PFSK-1 (cell line): ENCODE data around the gene KCNG2.

Experiments
- FOXP2 ChIP-seq: optimal IDR thresholded peaks from 2 replicates; pipeline ENCODE3; 2011; ENCODE audit warnings: borderline replicate concordance, control low read depth, inconsistent platforms; ENCODE audit not compliant: insufficient read depth; ENCODE audit errors: extremely low read length, extremely low read depth
- POLR2AphosphoS5 ChIP-seq: IDR thresholded peaks from 2 replicates; pipeline ENCODE4 v1.6.1; 2012; ENCODE audit warnings: low read depth, mild to moderate bottlenecking, control low read depth, low read length, moderate library complexity
- REST ChIP-seq, 2 experiments: IDR thresholded peaks; 2 replicates each; pipeline versions ENCODE4 v1.6.1 to v1.8.0; 2011 to 2012; ENCODE audit warnings: low read depth in 2 of 2, low read length in 2 of 2, control low read depth in 1 of 2, inconsistent platforms in 1 of 2, mild to moderate bottlenecking in 1 of 2, moderate library complexity in 1 of 2; ENCODE audit not compliant: insufficient read depth in 1 of 2
- SIN3A ChIP-seq: IDR thresholded peaks from 2 replicates; pipeline ENCODE4 v1.6.1; 2012; ENCODE audit warnings: mild to moderate bottlenecking, low read length, moderate library complexity, borderline replicate concordance; ENCODE audit not compliant: insufficient read depth
- TAF1 ChIP-seq: IDR thresholded peaks from 2 replicates; pipeline ENCODE4 v1.6.1; 2012; ENCODE audit warnings: low read length, control low read depth, borderline replicate concordance; ENCODE audit not compliant: insufficient read depth

KCNG2 gene

GRCh38 chr18:79764131-79764530 lies 33.6 kb upstream of the KCNG2 start:
- TF ChIP-seq POLR2AphosphoS5 (no peak), REST (IDR thresholded peaks at IDR 0.05; ENCODE audit: insufficient read depth in 1 of 2, low read depth in 2 of 2, low read length in 2 of 2) (no peak), FOXP2 (no peak), SIN3A (no peak)

- TF ChIP-seq SIN3A (no peak), POLR2AphosphoS5 (no peak), FOXP2 (no peak), TAF1 (no peak), REST (IDR thresholded peaks at IDR 0.05; ENCODE audit: insufficient read depth in 1 of 2, low read depth in 2 of 2, low read length in 2 of 2) (no peak)
These were observed 32.1 kb upstream of the KCNG2 start for GRCh38 chr18:79765491-79766245.

GRCh38 chr18:79766308-79766707 lies 31.4 kb upstream of the KCNG2 start:
- TF ChIP-seq POLR2AphosphoS5 (no peak), TAF1 (no peak), SIN3A (no peak), REST (IDR thresholded peaks at IDR 0.05; ENCODE audit: insufficient read depth in 1 of 2, low read depth in 2 of 2, low read length in 2 of 2) (no peak), FOXP2 (no peak)

- TF ChIP-seq REST (IDR thresholded peaks at IDR 0.05; ENCODE audit: insufficient read depth in 1 of 2, low read depth in 2 of 2, low read length in 2 of 2) (no peak), SIN3A (no peak), TAF1 (no peak), POLR2AphosphoS5 (no peak), FOXP2 (no peak)
These were observed 29.0 kb upstream of the KCNG2 start for GRCh38 chr18:79768745-79769144.
